CD4-positive, alpha-beta T cell (primary cell): Measurements from ENCODE around the gene IQSEC1. TPM values are rescaled to one million over a fixed set of nuclear protein-coding genes. Genes with fewer than 3 reads are reported as not detected.

ENCODE experiments used
- ATAC-seq: fragments of 200-7000 bp; cut with Tn5 transposase; one replicate; pipeline ENCODE4 v1.10.0; 2022; ENCODE audit warnings: mild to moderate bottlenecking; ENCODE audit not compliant: poor library complexity
- CTCF ChIA-PET: fragments of 350-600 bp; sonication (Branson Sonifier 250); formaldehyde crosslinking; loops from one replicate; lab custom pipeline; 2021; ENCODE audit warnings: antibody characterized with exemption, inconsistent platforms; lab: Charles Lee
- POLR2A ChIA-PET: fragments of 350-600 bp; sonication (Branson Sonifier 250); formaldehyde crosslinking; loops from one replicate; lab custom pipeline; 2021; ENCODE audit warnings: antibody characterized with exemption, inconsistent platforms; lab: Charles Lee
- DNase-seq, 14 experiments: peaks; one replicate each; pipeline ENCODE4 v3.0.0-alpha.2; 2013 to 2020; ENCODE audit warnings: mixed read lengths in 2 of 14
- H3K27ac ChIP-seq, 2 donors: one replicate each; pipeline versions ENCODE4 v1.5.1 to v1.7.0; 2013; ENCODE audit warnings: low read length in 2 of 2, low read depth in 1 of 2, mild to moderate bottlenecking in 1 of 2
- H3K27me3 ChIP-seq, 2 experiments: 1 replicate in 1 of 2; 2 replicates in 1 of 2; pipeline versions ENCODE4 v1.6.1 to v1.7.0; 2013; ENCODE audit warnings: low read length in 2 of 2, control low read depth in 1 of 2, mild to moderate bottlenecking in 1 of 2, moderate library complexity in 1 of 2; ENCODE audit not compliant: insufficient read depth in 2 of 2, control insufficient read depth in 1 of 2
- H3K36me3 ChIP-seq: one replicate; pipeline ENCODE4 v1.6.1; 2013; ENCODE audit warnings: low read length, control low read depth; ENCODE audit not compliant: insufficient read depth
- H3K4me1 ChIP-seq: one replicate; pipeline ENCODE4 v1.6.1; 2013; ENCODE audit warnings: low read length, control low read depth; ENCODE audit not compliant: insufficient read depth
- H3K4me3 ChIP-seq: one replicate; pipeline ENCODE4 v1.5.1; 2013; ENCODE audit warnings: mild to moderate bottlenecking, low read length, moderate library complexity
- H3K9me3 ChIP-seq, 2 experiments: 1 replicate in 1 of 2; 2 replicates in 1 of 2; pipeline versions ENCODE4 v1.6.1 to v1.7.0; 2013; ENCODE audit warnings: low read length in 2 of 2, mild to moderate bottlenecking in 2 of 2, control low read depth in 1 of 2, moderate library complexity in 1 of 2; ENCODE audit not compliant: control insufficient read depth in 1 of 2, insufficient read depth in 1 of 2
- H3K27ac Mint-ChIP-seq: one replicate; pipeline ENCODE4 v1.8.0; 2020; ENCODE audit warnings: mixed read lengths
- H3K27me3 Mint-ChIP-seq: one replicate; pipeline ENCODE4 v1.8.0; 2021; ENCODE audit warnings: mixed read lengths
- H3K36me3 Mint-ChIP-seq: one replicate; pipeline ENCODE4 v1.8.0; 2021; ENCODE audit warnings: low read depth, mixed read lengths
- H3K4me1 Mint-ChIP-seq: one replicate; pipeline ENCODE4 v1.8.0; 2021; ENCODE audit warnings: low read depth, mixed read lengths
- H3K4me3 Mint-ChIP-seq: one replicate; pipeline ENCODE4 v1.8.0; 2020; ENCODE audit warnings: mild to moderate bottlenecking, mixed read lengths
- H3K9me3 Mint-ChIP-seq: one replicate; pipeline ENCODE4 v1.8.0; 2020; ENCODE audit warnings: mixed read lengths
- CTCF ChIP-seq: fragments of 200-600 bp; IDR thresholded peaks from one replicate; pipeline ENCODE4 v1.8.0; 2022; ENCODE audit warnings: antibody characterized with exemption, mild to moderate bottlenecking
- intact Hi-C, 2 experiments: fragments of 100-400 bp; cut with DNase I in 1 of 2; cut with micrococcal nuclease in 1 of 2; formaldehyde crosslinking; loops; one replicate each; pipeline versions ENCODE4 v1.15.1 to v1.9.0; 2023 to 2025; cut with DNase I, micrococcal nuclease
- total RNA-seq, 174 experiments: library from RNA in 2 of 174; stranded (reverse) in 2 of 174; gene quantifications; one replicate each; pipeline ENCODE4 v1.2.3 and lab custom pipeline; 2021 to 2026

The IQSEC1 gene
- total RNA-seq, 2 experiments from 2014 or later = 102 to 108 TPM

- no peak for TF ChIP-seq CTCF
- ChIA-PET POLR2A (no interaction called here), CTCF (no interaction called here)
- Mint-ChIP-seq H3K27me3 (peaks cover 26% of the 10 kb centered on the region), H3K9me3 (no peaks in the 10 kb centered on the region), H3K36me3 (no peaks in the 10 kb centered on the region), H3K4me1 (peaks cover 38% of the 10 kb centered on the region), H3K27ac (no peak overlapping the region), H3K4me3 (no peak overlapping the region)
- no peak for ATAC-seq
- no peaks in the 10 kb centered on the region for H3K36me3 ChIP-seq
- peaks cover 0 to 7% of the 10 kb centered on the region in 2 experiments for H3K9me3 ChIP-seq
- H3K4me1 ChIP-seq = peaks cover 40% of the 10 kb centered on the region
- no peak overlapping the region for H3K27ac ChIP-seq
- intact Hi-C loops = loop anchor here in 1 of 2 experiments (5.0 kb wide), 2 partner anchors 54 to 74 kb away; no protein-coding TSS in a partner anchor
- peaks cover 17 to 20% of the 10 kb centered on the region in 2 experiments for H3K27me3 ChIP-seq
- no peak overlapping the region for H3K4me3 ChIP-seq
- no peak for DNase-seq
Measured at GRCh38 chr3:13071695-13072094, 1.5 kb downstream of the IQSEC1 start.

- H3K27ac ChIP-seq = no peak overlapping the region
- H3K4me1 ChIP-seq = peaks cover 40% of the 10 kb centered on the region
- no peaks in the 10 kb centered on the region for H3K36me3 ChIP-seq
- H3K27me3 ChIP-seq = peaks cover 17% of the 10 kb centered on the region in 2 experiments
- no peak for ATAC-seq
- Mint-ChIP-seq H3K4me3 (peak overlapping the region; percentile 51), H3K36me3 (no peaks in the 10 kb centered on the region), H3K4me1 (peaks cover 38% of the 10 kb centered on the region), H3K9me3 (no peaks in the 10 kb centered on the region), H3K27me3 (peaks cover 25% of the 10 kb centered on the region), H3K27ac (peak overlapping the region; percentile 83)
- CTCF ChIA-PET = no interaction called here
- POLR2A ChIA-PET = interaction anchor here (1.0 kb wide), 1 partner anchor 59 kb away, joined by 3 read pairs; no protein-coding TSS in a partner anchor
- H3K4me3 ChIP-seq = no peak overlapping the region
- TF ChIP-seq CTCF = no peak
- intact Hi-C loops = loop anchor here in 1 of 2 experiments (5.0 kb wide), 2 partner anchors 53 to 73 kb away; no protein-coding TSS in a partner anchor
- no peak for DNase-seq
- peaks cover 0 to 7% of the 10 kb centered on the region in 2 experiments for H3K9me3 ChIP-seq
Measured at GRCh38 chr3:13070391-13071070, 2.7 kb downstream of the IQSEC1 start.

- peaks cover 11 to 12% of the 10 kb centered on the region in 2 experiments for H3K27me3 ChIP-seq
- peaks cover 38% of the 10 kb centered on the region for H3K4me1 Mint-ChIP-seq
- peak overlapping the region; percentile 83 for H3K27ac Mint-ChIP-seq
- H3K36me3 ChIP-seq = no peaks in the 10 kb centered on the region
- peaks cover 40% of the 10 kb centered on the region for H3K4me1 ChIP-seq
- DNase-seq (peak in 10 of 14 experiments; percentile 7 to 86 (median 42)), ATAC-seq (peak; percentile 69)
- peak overlapping the region; percentile 62 for H3K4me3 Mint-ChIP-seq
- CTCF ChIA-PET = no interaction called here
- POLR2A ChIA-PET = no interaction called here
- H3K9me3 ChIP-seq = peaks cover 0 to 7% of the 10 kb centered on the region in 2 experiments
- no peaks in the 10 kb centered on the region for H3K9me3 Mint-ChIP-seq
- peak overlapping the region; percentile 6 for H3K4me3 ChIP-seq
- H3K27me3 Mint-ChIP-seq = peaks cover 14% of the 10 kb centered on the region
- H3K27ac ChIP-seq = peak overlapping the region in 1 of 2 donors; percentile 55
- intact Hi-C loops = no loop called here
- no peaks in the 10 kb centered on the region for H3K36me3 Mint-ChIP-seq
- TF ChIP-seq CTCF = no peak
Measured at GRCh38 chr3:13069495-13069894, 3.7 kb downstream of the IQSEC1 start.
